Breast epithelium (tissue), 4 donors: ENCODE measurements around the gene SYT14. TPM values are rescaled to one million over a fixed set of nuclear protein-coding genes. Genes with fewer than 3 reads are reported as not detected.

Experiments used
- DNase-seq, 2 donors: peaks; one replicate each; pipeline ENCODE4 v3.0.0-alpha.2; 2019; ENCODE audit warnings: low spot score in 2 of 2
- H3K27ac ChIP-seq, 2 donors: fragments of 200-600 bp; sonication (generic) in 1 of 2; one replicate each; pipeline ENCODE4 v1.5.1; 2016 to 2019; ENCODE audit warnings: mild to moderate bottlenecking in 1 of 2
- H3K27me3 ChIP-seq, 2 donors: fragments of 200-600 bp; sonication (generic) in 1 of 2; one replicate each; pipeline versions ENCODE4 v1.5.1 to v1.6.0; 2017 to 2019; ENCODE audit warnings: control low read depth in 1 of 2, mild to moderate bottlenecking in 1 of 2
- H3K36me3 ChIP-seq: fragments of 200-600 bp; one replicate; pipeline ENCODE4 v1.5.1; 2019
- H3K4me1 ChIP-seq, 2 donors: fragments of 200-600 bp; sonication (generic); one replicate each; pipeline ENCODE4 v1.5.1; 2016 to 2019; ENCODE audit warnings: control low read depth in 1 of 2
- H3K4me3 ChIP-seq, 3 donors: fragments of 200-600 bp; sonication (generic); 1 replicate in 2 of 3; 2 replicates in 1 of 3; pipeline ENCODE4 v1.5.1; 2016 to 2019; ENCODE audit warnings: mild to moderate bottlenecking in 3 of 3, moderate library complexity in 2 of 3
- H3K9me3 ChIP-seq, 2 donors: fragments of 200-600 bp; sonication (generic) in 1 of 2; one replicate each; pipeline ENCODE4 v1.5.1; 2016 to 2019; ENCODE audit warnings: control low read depth in 1 of 2
- POLR2A ChIP-seq: fragments of 450-650 bp; IDR thresholded peaks from one replicate; pipeline ENCODE4 v1.6.1; 2016; ENCODE audit warnings: antibody characterized with exemption, mild to moderate bottlenecking, moderate library complexity
- POLR2AphosphoS5 ChIP-seq, 3 donors: sonication (generic); formaldehyde crosslinking; IDR thresholded peaks; one replicate each; pipeline ENCODE4 v1.6.1; 2017; ENCODE audit warnings: antibody characterized with exemption in 3 of 3
- intact Hi-C: fragments of 100-400 bp; cut with DNase I; formaldehyde crosslinking; loops from one replicate; pipeline ENCODE4 v1.15.1; 2023; ENCODE audit warnings: low total_unique reads
- total RNA-seq, 3 donors: library from RNA; depleted of rRNA; stranded (reverse); fragments of >200 nt; gene quantifications; one replicate each; pipeline ENCODE4 v1.1.0, GENCODE V29; 2016
- TF ChIP-seq, protein P1 (sequence below), 3 donors: fragments of 450-650 bp; IDR thresholded peaks; one replicate each; pipeline ENCODE4 v1.5.1; 2016 to 2017; ENCODE audit warnings: antibody characterized with exemption in 3 of 3, mild to moderate bottlenecking in 3 of 3, moderate library complexity in 3 of 3

SYT14 gene
- total RNA-seq, 3 donors from 2014 or later = 0.73 TPM; not detected in 2

- Histone ChIP-seq H3K27me3 (no peaks in the 10 kb centered on the region), H3K9me3 (no peaks in the 10 kb centered on the region), H3K36me3 (no peaks in the 10 kb centered on the region), H3K27ac (no peak overlapping the region), H3K4me1 (no peaks in the 10 kb centered on the region), H3K4me3 (no peak overlapping the region)
- TF ChIP-seq POLR2A (no peak), POLR2AphosphoS5 (IDR thresholded peaks at IDR 0.05) (no peak)
- DNase-seq = no peak
- intact Hi-C loops = no loop called here
These were observed 263.7 kb downstream of the SYT14 start for GRCh38 chr1:210201681-210202080.

DNA sequence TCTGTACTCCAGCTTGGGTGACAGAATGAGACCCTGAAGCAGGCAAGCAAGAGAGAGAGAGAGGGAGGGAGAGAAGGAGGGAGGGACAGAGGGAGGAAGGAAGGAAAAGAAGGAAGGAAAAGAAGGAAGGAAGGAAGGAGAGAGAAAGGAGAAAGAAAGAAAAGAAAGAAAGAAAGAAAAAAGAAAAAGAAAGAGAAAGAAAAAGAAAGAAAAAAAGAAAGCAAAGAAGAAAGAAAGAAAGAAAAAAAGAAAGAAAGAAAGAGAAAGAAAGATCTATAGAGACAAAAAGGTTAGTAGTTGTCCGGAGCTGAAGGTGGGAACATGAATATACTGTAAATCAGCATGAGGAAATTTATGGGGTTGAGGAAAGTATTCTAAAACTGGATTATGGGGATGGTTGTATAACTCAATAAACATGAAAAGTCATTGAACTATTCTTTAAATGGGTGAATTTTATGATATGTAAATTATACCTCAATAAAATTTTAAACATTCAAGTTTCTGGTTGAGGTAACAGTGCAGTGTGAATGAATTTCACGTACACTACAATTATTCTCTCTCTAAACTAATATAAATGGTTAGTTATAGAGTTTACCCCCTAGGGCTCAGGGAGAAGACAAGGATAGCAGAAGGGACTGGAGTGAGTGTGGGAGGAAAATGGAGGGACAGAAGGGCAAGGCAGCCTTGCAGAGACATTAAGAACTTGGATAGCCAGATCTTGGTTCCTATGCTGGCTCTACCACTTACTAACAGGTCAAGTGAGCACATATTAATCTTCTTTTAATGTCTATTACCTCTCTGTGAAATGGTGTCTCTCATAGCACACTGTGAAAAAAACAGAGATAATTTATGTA, 269.8 kb downstream of the SYT14 start:
- intact Hi-C loops = no loop called here
- TF ChIP-seq POLR2A (no peak), POLR2AphosphoS5 (IDR thresholded peaks at IDR 0.05) (no peak)
- TF ChIP-seq, protein P1, sequence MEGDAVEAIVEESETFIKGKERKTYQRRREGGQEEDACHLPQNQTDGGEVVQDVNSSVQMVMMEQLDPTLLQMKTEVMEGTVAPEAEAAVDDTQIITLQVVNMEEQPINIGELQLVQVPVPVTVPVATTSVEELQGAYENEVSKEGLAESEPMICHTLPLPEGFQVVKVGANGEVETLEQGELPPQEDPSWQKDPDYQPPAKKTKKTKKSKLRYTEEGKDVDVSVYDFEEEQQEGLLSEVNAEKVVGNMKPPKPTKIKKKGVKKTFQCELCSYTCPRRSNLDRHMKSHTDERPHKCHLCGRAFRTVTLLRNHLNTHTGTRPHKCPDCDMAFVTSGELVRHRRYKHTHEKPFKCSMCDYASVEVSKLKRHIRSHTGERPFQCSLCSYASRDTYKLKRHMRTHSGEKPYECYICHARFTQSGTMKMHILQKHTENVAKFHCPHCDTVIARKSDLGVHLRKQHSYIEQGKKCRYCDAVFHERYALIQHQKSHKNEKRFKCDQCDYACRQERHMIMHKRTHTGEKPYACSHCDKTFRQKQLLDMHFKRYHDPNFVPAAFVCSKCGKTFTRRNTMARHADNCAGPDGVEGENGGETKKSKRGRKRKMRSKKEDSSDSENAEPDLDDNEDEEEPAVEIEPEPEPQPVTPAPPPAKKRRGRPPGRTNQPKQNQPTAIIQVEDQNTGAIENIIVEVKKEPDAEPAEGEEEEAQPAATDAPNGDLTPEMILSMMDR (IDR thresholded peaks at IDR 0.05) = no peak
- H3K27me3 ChIP-seq = no peaks in the 10 kb centered on the region

GRCh38 chr1:210213335-210213734, 275.3 kb downstream of the SYT14 start:
- intact Hi-C loops = no loop called here
- Histone ChIP-seq H3K27me3 (no peaks in the 10 kb centered on the region), H3K27ac (no peak overlapping the region), H3K36me3 (no peaks in the 10 kb centered on the region), H3K4me3 (no peak overlapping the region), H3K4me1 (no peaks in the 10 kb centered on the region), H3K9me3 (no peaks in the 10 kb centered on the region)
- TF ChIP-seq, protein P1 (IDR thresholded peaks at IDR 0.05) = no peak
- TF ChIP-seq POLR2A (no peak), POLR2AphosphoS5 (IDR thresholded peaks at IDR 0.05) (no peak)
- no peak for DNase-seq

More for the DNA sequence above, 269.8 kb downstream of the SYT14 start:
- H3K36me3 ChIP-seq = no peaks in the 10 kb centered on the region
- H3K4me1 ChIP-seq = no peaks in the 10 kb centered on the region
- no peak overlapping the region for H3K27ac ChIP-seq
- DNase-seq = no peak
- H3K4me3 ChIP-seq = no peak overlapping the region
- H3K9me3 ChIP-seq = no peaks in the 10 kb centered on the region

- Histone ChIP-seq H3K27ac (no peak overlapping the region), H3K9me3 (no peaks in the 10 kb centered on the region), H3K4me3 (no peak overlapping the region), H3K36me3 (no peaks in the 10 kb centered on the region), H3K4me1 (no peaks in the 10 kb centered on the region), H3K27me3 (no peaks in the 10 kb centered on the region)
- DNase-seq = no peak
- intact Hi-C loops = no loop called here
- TF ChIP-seq POLR2AphosphoS5 (IDR thresholded peaks at IDR 0.05) = no peak
- no peak for TF ChIP-seq POLR2A
- TF ChIP-seq, protein P1 (IDR thresholded peaks at IDR 0.05) = no peak
These were observed 276.8 kb downstream of the SYT14 start for GRCh38 chr1:210214573-210215409.

- TF ChIP-seq POLR2AphosphoS5 (IDR thresholded peaks at IDR 0.05) (no peak), POLR2A (no peak)
- TF ChIP-seq, protein P1 (IDR thresholded peaks at IDR 0.05) = no peak
- no peak for DNase-seq
- no peaks in the 10 kb centered on the region for H3K27me3 ChIP-seq
- no peaks in the 10 kb centered on the region for H3K36me3 ChIP-seq
- intact Hi-C loops = no loop called here
- H3K27ac ChIP-seq = no peak overlapping the region
- no peak overlapping the region for H3K4me3 ChIP-seq
- no peaks in the 10 kb centered on the region for H3K4me1 ChIP-seq
- no peaks in the 10 kb centered on the region for H3K9me3 ChIP-seq
These were observed 279.5 kb downstream of the SYT14 start for GRCh38 chr1:210217482-210217881.
